Measurements from ENCODE around the gene WASL. TPM values are rescaled to one million over a fixed set of nuclear protein-coding genes. Genes with fewer than 3 reads are reported as not detected.

WASL gene
- total and polyA plus RNA-seq, 2 of the 13 experiments (the other 11 are each of a cell fraction or from before 2014, with no cell fraction given), result 7.9 to 12.8 TPM

DNA sequence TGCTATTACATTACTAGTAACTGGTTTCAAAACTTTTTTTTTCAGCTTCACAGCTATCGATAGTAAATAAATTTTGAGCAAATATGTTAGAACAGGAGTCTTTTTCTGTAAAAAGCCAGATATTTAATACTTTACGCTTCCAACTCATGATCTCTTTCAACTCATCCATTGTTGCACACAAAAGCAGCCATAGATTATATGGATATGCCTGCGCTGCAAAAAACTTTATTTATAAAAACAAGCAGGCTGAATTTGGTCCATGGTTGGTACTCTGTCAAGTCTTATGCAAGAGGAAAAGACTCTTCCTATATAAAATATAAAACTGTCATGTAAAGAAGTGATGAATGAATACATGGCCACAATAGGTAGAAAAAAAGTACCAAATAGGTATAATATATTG lies 31.1 kb downstream of the WASL start:
- DNase-seq (ENCODE audit: low spot score) (no peak), ATAC-seq (no peak), FAIRE-seq (no peak)
- Histone ChIP-seq H3K4me2 (ENCODE audit: low read depth, low read length) (no peak overlapping the region), H3K4me3 (replicated peaks in 1 of 3; ENCODE audit: insufficient read depth in 1 of 3, low read depth in 2 of 3, low read length in 3 of 3) (no peak overlapping the region), H3K27ac (ENCODE audit: extremely low read length, insufficient read depth, low read length) (no peak overlapping the region), H3K9me3 (ENCODE audit: low read length) (no peaks in the 10 kb centered on the region), H2AFZ (ENCODE audit: low read length) (no peak overlapping the region), H3K4me1 (ENCODE audit: insufficient read depth, low read length) (peaks cover 47% of the 10 kb centered on the region), H3K79me2 (ENCODE audit: insufficient read depth, low read length) (peaks cover 86% of the 10 kb centered on the region), H3K36me3 (replicated peaks in 1 of 2; ENCODE audit: control insufficient read depth in 1 of 2, insufficient read depth in 2 of 2, low read length in 2 of 2) (peaks cover 0 to 3% of the 10 kb centered on the region in 2 experiments; a peak in 3 of 5 replicates), H3K27me3 (ENCODE audit: control insufficient read depth in 1 of 2, insufficient read depth in 2 of 2, low read length in 2 of 2) (no peaks in the 10 kb centered on the region), H4K20me1 (ENCODE audit: insufficient read depth, low read length) (peaks cover 19% of the 10 kb centered on the region; the same call in 1 of the 2 replicates), H3K9ac (ENCODE audit: insufficient read depth, low read depth, low read length) (no peak overlapping the region)
- in situ Hi-C loops (cut with HindIII; ENCODE audit: extremely low pct_ligation_motif_present, low pct_unique_long_range_greater_than_20kb), result no loop called here
- BruUV-seq (replicated peaks), result no TSS peak
- intact Hi-C loops (cut with micrococcal nuclease; ENCODE audit: unreplicated experiment), result no loop called here
- CTCF ChIA-PET (ENCODE audit: low intra/inter-chr PET ratio, low total read pairs), result no interaction called here
- 98% methylated on average over 3 of the region's 3 CpGs for WGBS (ENCODE audit: low lambda C conversion rate)
- POLR2A ChIA-PET, result no interaction called here
- TF ChIP-seq ZNF33A (CRISPR knock-in tag; IDR thresholded peaks at IDR 0.05; ENCODE audit: borderline replicate concordance) (no peak), SRSF9 (IDR thresholded peaks at IDR 0.05; ENCODE audit: borderline replicate concordance, insufficient read depth, low read depth, low read length, poor library complexity, severe bottlenecking) (no peak), KMT2B (CRISPR knock-in tag; IDR thresholded peaks at IDR 0.05) (no peak), ZFP90 (CRISPR knock-in tag; IDR thresholded peaks at IDR 0.05; ENCODE audit: borderline replicate concordance) (no peak), ARNTL (CRISPR knock-in tag; IDR thresholded peaks at IDR 0.05) (no peak), SALL1 (CRISPR knock-in tag; IDR thresholded peaks at IDR 0.05) (no peak), ZNF34 (CRISPR knock-in tag; IDR thresholded peaks at IDR 0.05; ENCODE audit: borderline replicate concordance) (no peak), SIN3A (IDR thresholded peaks at IDR 0.05; ENCODE audit: borderline replicate concordance, low read depth, low read length) (no peak), KLF13 (CRISPR knock-in tag; IDR thresholded peaks at IDR 0.05) (no peak), CENPT (CRISPR knock-in tag; IDR thresholded peaks at IDR 0.05; ENCODE audit: low read depth) (no peak), ZNF644 (CRISPR knock-in tag; IDR thresholded peaks at IDR 0.05; ENCODE audit: low read depth) (no peak), STAT5B (CRISPR knock-in tag; IDR thresholded peaks at IDR 0.05) (no peak), SPEN (CRISPR knock-in tag; IDR thresholded peaks at IDR 0.05; ENCODE audit: low read depth) (no peak), ARNT2 (CRISPR knock-in tag; IDR thresholded peaks at IDR 0.05; ENCODE audit: low read depth) (no peak)
- TF ChIP-seq, protein P1, sequence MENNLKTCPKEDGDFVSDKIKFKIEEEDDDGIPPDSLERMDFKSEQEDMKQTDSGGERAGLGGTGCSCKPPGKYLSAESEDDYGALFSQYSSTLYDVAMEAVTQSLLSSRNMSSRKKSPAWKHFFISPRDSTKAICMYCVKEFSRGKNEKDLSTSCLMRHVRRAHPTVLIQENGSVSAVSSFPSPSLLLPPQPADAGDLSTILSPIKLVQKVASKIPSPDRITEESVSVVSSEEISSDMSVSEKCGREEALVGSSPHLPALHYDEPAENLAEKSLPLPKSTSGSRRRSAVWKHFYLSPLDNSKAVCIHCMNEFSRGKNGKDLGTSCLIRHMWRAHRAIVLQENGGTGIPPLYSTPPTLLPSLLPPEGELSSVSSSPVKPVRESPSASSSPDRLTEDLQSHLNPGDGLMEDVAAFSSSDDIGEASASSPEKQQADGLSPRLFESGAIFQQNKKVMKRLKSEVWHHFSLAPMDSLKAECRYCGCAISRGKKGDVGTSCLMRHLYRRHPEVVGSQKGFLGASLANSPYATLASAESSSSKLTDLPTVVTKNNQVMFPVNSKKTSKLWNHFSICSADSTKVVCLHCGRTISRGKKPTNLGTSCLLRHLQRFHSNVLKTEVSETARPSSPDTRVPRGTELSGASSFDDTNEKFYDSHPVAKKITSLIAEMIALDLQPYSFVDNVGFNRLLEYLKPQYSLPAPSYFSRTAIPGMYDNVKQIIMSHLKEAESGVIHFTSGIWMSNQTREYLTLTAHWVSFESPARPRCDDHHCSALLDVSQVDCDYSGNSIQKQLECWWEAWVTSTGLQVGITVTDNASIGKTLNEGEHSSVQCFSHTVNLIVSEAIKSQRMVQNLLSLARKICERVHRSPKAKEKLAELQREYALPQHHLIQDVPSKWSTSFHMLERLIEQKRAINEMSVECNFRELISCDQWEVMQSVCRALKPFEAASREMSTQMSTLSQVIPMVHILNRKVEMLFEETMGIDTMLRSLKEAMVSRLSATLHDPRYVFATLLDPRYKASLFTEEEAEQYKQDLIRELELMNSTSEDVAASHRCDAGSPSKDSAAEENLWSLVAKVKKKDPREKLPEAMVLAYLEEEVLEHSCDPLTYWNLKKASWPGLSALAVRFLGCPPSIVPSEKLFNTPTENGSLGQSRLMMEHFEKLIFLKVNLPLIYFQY (CRISPR knock-in tag; IDR thresholded peaks at IDR 0.05; ENCODE audit: borderline replicate concordance), result no peak
- TF ChIP-seq, protein P2, sequence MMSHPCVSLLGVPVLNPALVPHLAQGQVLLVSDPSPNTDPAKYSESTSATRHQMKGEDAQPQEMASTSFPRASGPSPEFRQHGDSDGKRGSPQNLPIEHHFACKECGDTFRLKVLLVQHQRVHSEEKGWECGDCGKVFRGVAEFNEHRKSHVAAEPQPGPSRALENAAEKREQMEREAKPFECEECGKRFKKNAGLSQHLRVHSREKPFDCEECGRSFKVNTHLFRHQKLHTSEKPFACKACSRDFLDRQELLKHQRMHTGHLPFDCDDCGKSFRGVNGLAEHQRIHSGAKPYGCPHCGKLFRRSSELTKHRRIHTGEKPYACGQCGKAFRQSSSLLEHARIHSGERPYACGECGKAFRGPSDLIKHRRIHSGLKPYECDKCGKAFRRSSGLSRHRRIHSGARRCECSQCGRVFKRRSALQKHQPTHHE (CRISPR knock-in tag; IDR thresholded peaks at IDR 0.05; ENCODE audit: borderline replicate concordance), result no peak
